Prostate gland (tissue), 2 donors: Measurements from ENCODE around the gene RENBP. TPM values are rescaled to one million over a fixed set of nuclear protein-coding genes. Genes with fewer than 3 reads are reported as not detected.

Source experiments
- DNase-seq: peaks from one replicate; pipeline ENCODE4 v3.0.0-alpha.2; 2019; ENCODE audit warnings: low spot score
- H3K27ac ChIP-seq, 2 donors: fragments of 200-600 bp; sonication (generic); 2 replicates each; pipeline ENCODE4 v1.5.1; 2017 to 2019
- H3K27me3 ChIP-seq: fragments of 200-600 bp; sonication (generic); replicated peaks from 2 replicates; pipeline ENCODE4 v1.5.1; 2019; ENCODE audit not compliant: insufficient read depth
- H3K36me3 ChIP-seq, 2 donors: fragments of 200-600 bp; sonication (generic); 1 replicate in 1 of 2; 2 replicates in 1 of 2; pipeline versions ENCODE4 v1.5.1 to v1.8.1; 2017 to 2019
- H3K4me1 ChIP-seq: fragments of 200-600 bp; sonication (generic); replicated peaks from 2 replicates; pipeline ENCODE4 v1.5.1; 2019
- H3K4me3 ChIP-seq, 2 donors: fragments of 200-600 bp; sonication (generic); 2 replicates each; pipeline ENCODE4 v1.5.1; 2017 to 2019
- H3K9me3 ChIP-seq: fragments of 200-600 bp; sonication (generic); 2 replicates; pipeline ENCODE4 v1.5.1; 2017
- POLR2A ChIP-seq: fragments of 450-650 bp; IDR thresholded peaks from one replicate; pipeline ENCODE4 v1.6.1; 2016; ENCODE audit warnings: antibody characterized with exemption, mild to moderate bottlenecking
- POLR2AphosphoS5 ChIP-seq: sonication (generic); formaldehyde crosslinking; IDR thresholded peaks from one replicate; pipeline ENCODE4 v1.6.1; 2017; ENCODE audit warnings: antibody characterized with exemption
- WGBS: methylation state at CpG from one replicate; pipeline ENCODE4 v1.1.5; 2018; 5-methylcytosine and 5-hydroxymethylcytosine counted together
- intact Hi-C: fragments of 100-400 bp; cut with DNase I; formaldehyde crosslinking; loops from one replicate; pipeline ENCODE4 v1.14.2; 2022
- total RNA-seq, 2 donors: library from RNA; depleted of rRNA; stranded (reverse); fragments of >200 nt; gene quantifications; one replicate each; pipeline ENCODE4 v1.1.0, GENCODE V29; 2016
- TF ChIP-seq, protein P1 (sequence below), 4 experiments: fragments of 200-600 bp in 2 of 4; fragments of 450-650 bp in 2 of 4; sonication (generic) in 2 of 4; IDR thresholded peaks; 1 replicate in 3 of 4; 2 replicates in 1 of 4; pipeline ENCODE4 v1.5.1; 2016 to 2019; ENCODE audit warnings: antibody characterized with exemption in 4 of 4, mild to moderate bottlenecking in 2 of 4, moderate library complexity in 2 of 4

The RENBP gene
- total RNA-seq, 2 donors from 2014 or later, result 2.4 to 4.4 TPM

DNA sequence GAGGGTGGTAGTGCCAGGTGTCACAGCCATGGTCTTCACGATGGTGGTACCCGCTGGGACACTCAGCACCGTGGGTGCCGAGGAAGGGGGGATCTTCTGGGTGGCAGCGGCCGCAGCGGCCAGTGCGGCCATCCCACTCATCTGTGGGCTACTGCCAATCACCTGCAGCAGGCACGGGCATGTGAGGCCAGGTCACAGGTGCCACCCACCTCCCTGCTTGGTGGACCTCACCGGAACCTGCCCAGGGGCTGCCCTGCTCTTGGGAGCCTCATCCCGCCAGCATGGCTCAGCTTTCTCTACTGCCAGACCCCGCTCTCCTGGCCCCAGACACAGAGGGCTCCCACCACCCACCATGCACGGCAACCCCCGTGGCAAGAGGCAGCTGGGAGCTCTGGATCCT, 14.2 kb upstream of the RENBP start:
- Histone ChIP-seq H3K9me3 (no peaks in the 10 kb centered on the region), H3K4me1 (no peaks in the 10 kb centered on the region), H3K27me3 (no peaks in the 10 kb centered on the region), H3K36me3 (no peaks in the 10 kb centered on the region), H3K27ac (no peak overlapping the region), H3K4me3 (no peak overlapping the region)
- DNase-seq, result no peak
- intact Hi-C loops, result no loop called here
- TF ChIP-seq POLR2AphosphoS5, result no peak
- TF ChIP-seq, protein P1, sequence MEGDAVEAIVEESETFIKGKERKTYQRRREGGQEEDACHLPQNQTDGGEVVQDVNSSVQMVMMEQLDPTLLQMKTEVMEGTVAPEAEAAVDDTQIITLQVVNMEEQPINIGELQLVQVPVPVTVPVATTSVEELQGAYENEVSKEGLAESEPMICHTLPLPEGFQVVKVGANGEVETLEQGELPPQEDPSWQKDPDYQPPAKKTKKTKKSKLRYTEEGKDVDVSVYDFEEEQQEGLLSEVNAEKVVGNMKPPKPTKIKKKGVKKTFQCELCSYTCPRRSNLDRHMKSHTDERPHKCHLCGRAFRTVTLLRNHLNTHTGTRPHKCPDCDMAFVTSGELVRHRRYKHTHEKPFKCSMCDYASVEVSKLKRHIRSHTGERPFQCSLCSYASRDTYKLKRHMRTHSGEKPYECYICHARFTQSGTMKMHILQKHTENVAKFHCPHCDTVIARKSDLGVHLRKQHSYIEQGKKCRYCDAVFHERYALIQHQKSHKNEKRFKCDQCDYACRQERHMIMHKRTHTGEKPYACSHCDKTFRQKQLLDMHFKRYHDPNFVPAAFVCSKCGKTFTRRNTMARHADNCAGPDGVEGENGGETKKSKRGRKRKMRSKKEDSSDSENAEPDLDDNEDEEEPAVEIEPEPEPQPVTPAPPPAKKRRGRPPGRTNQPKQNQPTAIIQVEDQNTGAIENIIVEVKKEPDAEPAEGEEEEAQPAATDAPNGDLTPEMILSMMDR (IDR thresholded peaks at IDR 0.05), result no peak
- no peak for TF ChIP-seq POLR2A
- WGBS, result 80% methylated on average over 2 of the region's 14 CpGs

DNA sequence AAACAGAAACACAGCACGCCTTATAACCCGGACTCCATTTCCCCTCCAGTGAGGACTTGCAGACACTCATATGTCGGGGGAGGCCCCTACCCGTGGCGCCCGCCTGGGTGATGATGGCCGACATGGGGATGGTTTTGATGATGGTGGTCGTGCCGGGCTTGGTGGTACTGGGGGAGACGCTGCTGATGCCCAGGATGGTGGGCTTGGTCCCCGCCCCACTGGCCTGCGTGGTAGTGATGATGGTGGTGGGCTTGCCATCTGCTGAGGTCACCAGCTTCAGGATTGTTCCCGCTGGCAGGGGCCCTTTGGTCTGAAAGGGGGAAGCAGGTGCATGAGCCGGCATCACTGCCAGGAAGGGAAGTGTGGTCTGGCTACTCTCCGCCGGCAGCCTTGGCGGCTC, 12.8 kb upstream of the RENBP start:
- Histone ChIP-seq H3K4me3 (no peak overlapping the region), H3K4me1 (no peaks in the 10 kb centered on the region), H3K9me3 (no peaks in the 10 kb centered on the region), H3K27ac (no peak overlapping the region), H3K27me3 (no peaks in the 10 kb centered on the region), H3K36me3 (no peaks in the 10 kb centered on the region)
- DNase-seq, result no peak
- intact Hi-C loops, result no loop called here
- WGBS, result 67% methylated on average over 5 of the region's 17 CpGs
- TF ChIP-seq, protein P1 (IDR thresholded peaks at IDR 0.05), result no peak
- TF ChIP-seq POLR2AphosphoS5, result no peak
- TF ChIP-seq POLR2A, result no peak

DNA sequence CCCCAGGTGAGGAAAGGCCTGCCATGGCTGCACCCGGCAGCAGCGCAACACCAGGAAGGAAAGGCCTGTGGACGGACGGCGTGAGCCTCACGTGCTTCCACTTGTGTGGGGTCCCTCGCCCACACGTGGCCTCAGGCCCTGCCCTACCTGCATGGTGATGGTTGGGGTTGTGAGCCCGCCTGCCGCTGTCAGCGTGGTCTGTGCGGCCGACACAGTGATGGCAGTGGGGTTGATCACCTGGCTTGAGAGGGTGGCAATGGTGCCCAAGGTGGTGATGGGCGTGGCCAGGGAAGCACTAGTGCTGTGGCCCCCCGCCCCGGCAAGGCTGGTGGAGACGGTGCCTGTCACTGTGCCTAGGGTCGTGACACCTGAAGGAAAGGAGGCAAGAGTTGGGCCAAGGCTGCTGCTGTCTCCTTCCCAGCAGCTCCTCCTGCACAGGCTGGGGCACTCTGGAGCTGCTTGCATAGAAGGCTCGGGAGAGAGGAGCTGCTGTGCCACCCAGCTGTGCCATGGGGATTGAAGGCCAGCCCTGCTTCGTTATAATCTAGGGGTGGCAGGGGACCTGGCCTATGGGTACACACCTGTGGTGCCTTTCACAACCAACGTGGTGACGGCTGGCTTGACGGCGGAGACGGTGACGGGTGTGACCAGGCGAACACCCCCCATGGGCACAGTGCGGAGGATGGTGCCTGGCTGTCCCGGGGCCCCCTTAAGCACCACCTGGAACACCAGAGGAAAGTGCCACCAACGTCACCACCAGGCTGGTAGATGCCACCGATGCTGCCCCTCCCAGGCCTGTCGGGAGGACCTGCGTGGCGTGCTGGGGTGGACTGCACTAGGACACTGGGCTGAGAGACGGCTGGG, 11.8 kb upstream of the RENBP start:
- no peak overlapping the region for H3K27ac ChIP-seq
- H3K4me1 ChIP-seq, result no peaks in the 10 kb centered on the region
- no peaks in the 10 kb centered on the region for H3K27me3 ChIP-seq
- no peaks in the 10 kb centered on the region for H3K36me3 ChIP-seq
- intact Hi-C loops, result no loop called here
- TF ChIP-seq, protein P1 (IDR thresholded peaks at IDR 0.05), result no peak
- TF ChIP-seq POLR2AphosphoS5 (no peak), POLR2A (no peak)
- H3K9me3 ChIP-seq, result no peaks in the 10 kb centered on the region
- 78% methylated on average over 10 of the region's 35 CpGs for WGBS
- no peak for DNase-seq
- no peak overlapping the region for H3K4me3 ChIP-seq

DNA sequence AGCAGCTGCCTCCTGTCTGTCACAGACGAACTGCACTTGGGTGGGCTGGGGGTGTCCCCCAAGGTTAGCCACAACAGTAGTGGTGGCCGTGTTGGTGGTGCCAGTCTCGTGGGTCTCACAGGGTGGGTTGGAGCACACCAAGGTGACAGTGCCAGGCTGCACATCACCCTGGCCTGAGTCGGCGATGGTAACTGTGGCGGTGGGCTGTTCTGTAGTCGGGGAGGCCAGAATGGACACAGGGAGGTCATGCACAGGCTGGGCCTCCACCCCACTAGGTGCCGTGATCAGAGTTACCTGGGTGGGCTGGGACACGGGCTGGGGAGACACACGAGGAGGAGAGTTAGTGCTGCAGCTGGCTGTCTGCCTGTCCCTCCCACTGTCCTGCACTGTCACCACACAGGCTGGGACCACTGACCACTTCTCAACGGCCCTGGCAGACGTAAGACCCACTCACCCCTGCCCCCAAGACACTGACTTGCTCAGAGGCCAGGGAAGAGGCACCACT, 10.8 kb upstream of the RENBP start:
- Histone ChIP-seq H3K4me1 (no peaks in the 10 kb centered on the region), H3K9me3 (no peaks in the 10 kb centered on the region), H3K27me3 (no peaks in the 10 kb centered on the region), H3K4me3 (no peak overlapping the region), H3K36me3 (no peaks in the 10 kb centered on the region), H3K27ac (no peak overlapping the region)
- TF ChIP-seq POLR2AphosphoS5, result no peak
- TF ChIP-seq, protein P1 (IDR thresholded peaks at IDR 0.05), result no peak
- no peak for TF ChIP-seq POLR2A
- intact Hi-C loops, result no loop called here
- no peak for DNase-seq
- 58% methylated on average over 2 of the region's 12 CpGs for WGBS
